Fibroblast of lung (primary cell): ENCODE data around the gene CLCN7.

Experiments used
- EZH2 ChIP-seq: IDR thresholded peaks from 2 replicates; pipeline ENCODE4 v1.5.1; 2012; ENCODE audit warnings: low read length, control low read depth, mild to moderate bottlenecking; ENCODE audit errors: missing control alignments
- TF ChIP-seq, protein P1 (sequence below), 2 donors: IDR thresholded peaks in 1 of 2; conservative IDR thresholded peaks in 1 of 2; 1 replicate in 1 of 2; 2 replicates in 1 of 2; pipeline ENCODE4 v1.5.1; 2011 to 2012; ENCODE audit warnings: low read length in 2 of 2, control low read depth in 1 of 2, inconsistent platforms in 1 of 2, low read depth in 1 of 2, mild to moderate bottlenecking in 1 of 2

DNA sequence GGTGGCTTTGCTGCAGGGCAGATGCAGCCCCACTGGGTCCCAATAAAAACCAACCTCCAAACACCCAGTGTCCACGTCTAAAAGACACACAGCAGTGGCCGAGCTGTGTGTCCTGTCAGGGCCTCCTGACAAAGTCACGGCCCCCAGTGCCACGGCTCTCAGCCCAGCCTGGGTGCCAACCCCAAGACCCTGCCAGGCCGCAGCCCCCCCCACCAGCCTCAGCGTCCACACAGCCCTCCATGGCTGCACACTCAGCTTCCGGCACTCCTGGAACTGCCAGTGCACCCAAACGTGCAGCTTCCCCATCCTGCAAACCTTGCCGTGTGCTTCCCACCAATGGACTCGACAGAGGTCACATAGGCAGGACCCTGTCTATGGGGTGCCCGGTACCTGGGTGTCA is 26.9 kb downstream of the CLCN7 start:
- TF ChIP-seq, protein P1, sequence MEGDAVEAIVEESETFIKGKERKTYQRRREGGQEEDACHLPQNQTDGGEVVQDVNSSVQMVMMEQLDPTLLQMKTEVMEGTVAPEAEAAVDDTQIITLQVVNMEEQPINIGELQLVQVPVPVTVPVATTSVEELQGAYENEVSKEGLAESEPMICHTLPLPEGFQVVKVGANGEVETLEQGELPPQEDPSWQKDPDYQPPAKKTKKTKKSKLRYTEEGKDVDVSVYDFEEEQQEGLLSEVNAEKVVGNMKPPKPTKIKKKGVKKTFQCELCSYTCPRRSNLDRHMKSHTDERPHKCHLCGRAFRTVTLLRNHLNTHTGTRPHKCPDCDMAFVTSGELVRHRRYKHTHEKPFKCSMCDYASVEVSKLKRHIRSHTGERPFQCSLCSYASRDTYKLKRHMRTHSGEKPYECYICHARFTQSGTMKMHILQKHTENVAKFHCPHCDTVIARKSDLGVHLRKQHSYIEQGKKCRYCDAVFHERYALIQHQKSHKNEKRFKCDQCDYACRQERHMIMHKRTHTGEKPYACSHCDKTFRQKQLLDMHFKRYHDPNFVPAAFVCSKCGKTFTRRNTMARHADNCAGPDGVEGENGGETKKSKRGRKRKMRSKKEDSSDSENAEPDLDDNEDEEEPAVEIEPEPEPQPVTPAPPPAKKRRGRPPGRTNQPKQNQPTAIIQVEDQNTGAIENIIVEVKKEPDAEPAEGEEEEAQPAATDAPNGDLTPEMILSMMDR (conservative IDR thresholded peaks at IDR 0.05 in 1 of 2, IDR thresholded peaks at IDR 0.05 in 1 of 2; ENCODE audit: low read depth in 1 of 2, low read length in 2 of 2) = no peak
- no peak for TF ChIP-seq EZH2
